ENCODE data around the gene BLOC1S1. TPM values are rescaled to one million over a fixed set of nuclear protein-coding genes. Genes with fewer than 3 reads are reported as not detected.

BLOC1S1 gene
- total and polyA plus RNA-seq, 9 of the 15 experiments (the other 6 are each of a cell fraction or from before 2014, with no cell fraction given), result 75.2 to 161 (median 98.8) TPM

GRCh38 chr12:55742719-55743405 lies 27.0 kb downstream of the BLOC1S1 start, which contains the start of gene GDF11 (continued):
- TF ChIP-seq FOXJ3 (CRISPR knock-in tag; IDR thresholded peaks at IDR 0.05) (no peak), ARID1B (IDR thresholded peaks at IDR 0.05) (peak; percentile 88), SMAD4 (CRISPR knock-in tag; conservative IDR thresholded peaks at IDR 0.05) (no peak), HBP1 (CRISPR knock-in tag; IDR thresholded peaks at IDR 0.05) (peak; percentile 96), HDGF (IDR thresholded peaks at IDR 0.05) (peak; percentile 90), KDM1A (IDR thresholded peaks at IDR 0.05) (peak in 1 of 2 experiments; percentile 73; a peak in 3 of 4 replicates), RBFOX2 (IDR thresholded peaks at IDR 0.05; ENCODE audit: low read depth, low read length) (peak; percentile 55), VEZF1 (CRISPR knock-in tag; IDR thresholded peaks at IDR 0.05) (peak; percentile 94), MCM7 (IDR thresholded peaks at IDR 0.05) (peak; percentile 43 to 62; a peak in 1 of 4 replicates), HEY1 (CRISPR knock-in tag; IDR thresholded peaks at IDR 0.05; ENCODE audit: borderline replicate concordance) (no peak), POLR2A (conservative IDR thresholded peaks at IDR 0.05) (peak; percentile 72), CREB1 (IDR thresholded peaks at IDR 0.05) (0 out of 2 replicates have a peak, but pooled peaks have one; percentile 43), CREB1 (CRISPR knock-in tag; IDR thresholded peaks at IDR 0.05) (0 out of 2 replicates have a peak, but pooled peaks have one; percentile 52), ZNF609 (CRISPR knock-in tag; IDR thresholded peaks at IDR 0.05; ENCODE audit: borderline replicate concordance) (no peak), ASH1L (IDR thresholded peaks at IDR 0.05; ENCODE audit: borderline replicate concordance, low read depth, partially characterized antibody) (peak; percentile 63), NCOA4 (IDR thresholded peaks at IDR 0.05; ENCODE audit: partially characterized antibody) (peak; percentile 91), BRD9 (IDR thresholded peaks at IDR 0.05; ENCODE audit: low read depth, partially characterized antibody) (peak; percentile 80), GTF2B (IDR thresholded peaks at IDR 0.05; ENCODE audit: extremely low read depth, insufficient read length) (no peak)
